Mucosa of stomach (tissue), 1 donor: ENCODE results near the gene MIA.

Experiments used
- H3K27me3 ChIP-seq: one replicate; pipeline ENCODE4 v1.7.0; 2013; ENCODE audit warnings: mild to moderate bottlenecking, low read length; ENCODE audit not compliant: control insufficient read depth, insufficient read depth
- H3K36me3 ChIP-seq: one replicate; pipeline ENCODE4 v1.7.0; 2013; ENCODE audit warnings: low read length; ENCODE audit not compliant: control insufficient read depth, insufficient read depth
- H3K4me1 ChIP-seq: one replicate; pipeline ENCODE4 v1.7.0; 2013; ENCODE audit warnings: mild to moderate bottlenecking, low read length; ENCODE audit not compliant: control insufficient read depth, insufficient read depth
- H3K4me3 ChIP-seq: one replicate; pipeline ENCODE4 v1.7.0; 2013; ENCODE audit warnings: low read length
- H3K9ac ChIP-seq: one replicate; pipeline ENCODE4 v1.7.0; 2013; ENCODE audit warnings: mild to moderate bottlenecking, low read length, moderate library complexity
- H3K9me3 ChIP-seq: one replicate; pipeline ENCODE4 v1.7.0; 2013; ENCODE audit warnings: mild to moderate bottlenecking, low read length, moderate library complexity; ENCODE audit not compliant: control insufficient read depth
- donor health status: Pancreatic carcinoma.

MIA gene

DNA sequence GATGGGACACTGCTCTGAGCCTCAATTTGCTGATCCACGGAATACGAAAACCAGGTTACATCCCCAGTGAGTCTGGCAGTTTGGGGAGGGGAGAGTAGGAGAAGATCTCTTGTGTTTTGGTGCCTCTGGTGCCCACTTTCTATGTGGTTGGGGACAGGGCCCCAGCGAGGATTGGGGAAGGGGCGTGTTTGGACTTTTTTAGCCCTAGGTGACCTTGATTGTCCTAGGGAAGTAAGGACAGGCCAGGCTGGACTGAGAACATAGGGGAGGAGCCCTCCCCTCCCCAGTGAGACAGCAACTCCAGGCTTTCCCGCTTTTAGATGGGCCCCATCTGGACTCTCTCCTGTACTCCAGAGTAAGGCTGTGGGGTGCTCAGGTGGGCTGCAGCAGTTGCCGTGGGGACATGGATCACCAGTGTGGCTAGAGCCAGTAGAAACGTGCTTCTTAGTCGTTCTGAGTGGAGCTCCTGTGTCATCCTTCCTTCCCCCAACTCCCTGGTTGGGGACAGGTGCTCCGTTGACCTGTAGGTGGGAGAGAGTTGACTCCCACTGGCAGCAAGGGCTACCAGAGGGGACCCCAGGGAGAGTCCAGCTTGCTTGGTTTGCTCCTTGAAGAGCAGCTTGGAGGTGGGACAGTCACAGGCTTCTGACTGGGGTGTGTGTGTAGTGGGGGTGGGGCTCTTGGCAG is 28.0 kb downstream of the MIA start:
- no peaks in the 10 kb centered on the region for H3K27me3 ChIP-seq
- H3K4me3 ChIP-seq: peak overlapping the region; percentile 3
- peaks cover 14% of the 10 kb centered on the region for H3K36me3 ChIP-seq
- H3K9me3 ChIP-seq: no peaks in the 10 kb centered on the region
- H3K4me1 ChIP-seq: peaks cover 75% of the 10 kb centered on the region
- H3K9ac ChIP-seq: peak overlapping the region; percentile 42

GRCh38 chr19:40803857-40804782 is 28.8 kb downstream of the MIA start:
- H3K27me3 ChIP-seq: no peaks in the 10 kb centered on the region
- H3K4me1 ChIP-seq: peaks cover 75% of the 10 kb centered on the region
- H3K4me3 ChIP-seq: no peak overlapping the region
- no peaks in the 10 kb centered on the region for H3K9me3 ChIP-seq
- H3K36me3 ChIP-seq: peaks cover 16% of the 10 kb centered on the region
- peak overlapping the region; percentile 18 for H3K9ac ChIP-seq

- Histone ChIP-seq H3K27me3 (no peaks in the 10 kb centered on the region), H3K36me3 (peaks cover 16% of the 10 kb centered on the region), H3K9me3 (no peaks in the 10 kb centered on the region), H3K9ac (peak overlapping the region; percentile 36), H3K4me1 (peaks cover 75% of the 10 kb centered on the region), H3K4me3 (no peak overlapping the region)
Measured at GRCh38 chr19:40804783-40805242, 29.5 kb downstream of the MIA start.

GRCh38 chr19:40805258-40805868 is 30.0 kb downstream of the MIA start:
- H3K4me3 ChIP-seq: no peak overlapping the region
- peaks cover 74% of the 10 kb centered on the region for H3K4me1 ChIP-seq
- H3K9me3 ChIP-seq: no peaks in the 10 kb centered on the region
- no peaks in the 10 kb centered on the region for H3K27me3 ChIP-seq
- peaks cover 16% of the 10 kb centered on the region for H3K36me3 ChIP-seq
- peak overlapping the region; percentile 36 for H3K9ac ChIP-seq

GRCh38 chr19:40806423-40807146 is 31.3 kb downstream of the MIA start:
- peaks cover 16% of the 10 kb centered on the region for H3K36me3 ChIP-seq
- H3K4me3 ChIP-seq: no peak overlapping the region

GRCh38 chr19:40807147-40808020 is 32.1 kb downstream of the MIA start:
- H3K27me3 ChIP-seq: peaks cover 4% of the 10 kb centered on the region
- no peak overlapping the region for H3K4me3 ChIP-seq
- H3K4me1 ChIP-seq: peaks cover 62% of the 10 kb centered on the region
- H3K9ac ChIP-seq: no peak overlapping the region
- peaks cover 16% of the 10 kb centered on the region for H3K36me3 ChIP-seq
- H3K9me3 ChIP-seq: no peaks in the 10 kb centered on the region

More at GRCh38 chr19:40806423-40807146, 31.3 kb downstream of the MIA start:
- Histone ChIP-seq H3K4me1 (peaks cover 68% of the 10 kb centered on the region), H3K27me3 (no peaks in the 10 kb centered on the region), H3K9me3 (no peaks in the 10 kb centered on the region), H3K9ac (peak overlapping the region; percentile 7)

DNA sequence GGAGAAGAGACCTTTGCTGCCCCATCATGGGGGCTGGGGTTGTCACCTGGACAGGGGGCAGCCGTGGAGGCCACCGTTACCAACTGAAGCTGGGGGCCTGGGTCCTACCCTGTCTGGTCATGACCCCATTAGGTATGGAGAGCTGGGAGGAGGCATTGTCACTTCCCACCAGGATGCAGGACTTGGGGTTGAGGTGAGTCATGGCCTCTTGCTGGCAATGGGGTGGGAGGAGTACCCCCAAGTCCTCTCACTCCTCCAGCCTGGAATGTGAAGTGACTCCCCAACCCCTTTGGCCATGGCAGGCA is 32.7 kb downstream of the MIA start:
- H3K9me3 ChIP-seq: no peaks in the 10 kb centered on the region
- H3K4me3 ChIP-seq: no peak overlapping the region
- no peak overlapping the region for H3K9ac ChIP-seq
- peaks cover 4% of the 10 kb centered on the region for H3K27me3 ChIP-seq
- H3K4me1 ChIP-seq: peaks cover 56% of the 10 kb centered on the region
- H3K36me3 ChIP-seq: peaks cover 16% of the 10 kb centered on the region

DNA sequence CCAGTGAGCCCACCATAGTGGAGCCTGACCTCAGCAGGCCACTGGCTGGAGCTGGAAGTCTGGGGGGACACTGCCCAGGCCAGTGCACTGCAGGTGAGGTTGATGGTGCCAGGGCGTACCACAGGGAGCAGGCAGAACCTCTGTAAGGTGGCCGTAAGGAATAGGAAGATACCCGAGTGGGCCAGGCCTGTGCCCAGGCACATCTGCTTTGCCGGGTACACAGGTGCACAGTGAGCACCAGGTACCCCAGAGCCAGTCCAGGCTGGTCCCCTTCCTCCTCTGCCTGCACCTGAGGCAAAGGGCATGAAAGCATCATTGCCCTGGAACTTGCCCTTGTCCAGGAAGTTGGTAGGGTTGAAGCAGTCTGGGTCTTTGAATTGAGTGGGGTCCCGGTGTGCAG is 33.2 kb downstream of the MIA start:
- peaks cover 4% of the 10 kb centered on the region for H3K27me3 ChIP-seq
- no peak overlapping the region for H3K4me3 ChIP-seq
- peaks cover 51% of the 10 kb centered on the region for H3K4me1 ChIP-seq
- no peak overlapping the region for H3K9ac ChIP-seq
- peaks cover 16% of the 10 kb centered on the region for H3K36me3 ChIP-seq
- no peaks in the 10 kb centered on the region for H3K9me3 ChIP-seq

GRCh38 chr19:40809358-40810086 is 34.2 kb downstream of the MIA start:
- H3K4me3 ChIP-seq: no peak overlapping the region
- H3K4me1 ChIP-seq: peaks cover 41% of the 10 kb centered on the region
- H3K27me3 ChIP-seq: peaks cover 4% of the 10 kb centered on the region
- peaks cover 16% of the 10 kb centered on the region for H3K36me3 ChIP-seq
- no peaks in the 10 kb centered on the region for H3K9me3 ChIP-seq
- H3K9ac ChIP-seq: no peak overlapping the region

DNA sequence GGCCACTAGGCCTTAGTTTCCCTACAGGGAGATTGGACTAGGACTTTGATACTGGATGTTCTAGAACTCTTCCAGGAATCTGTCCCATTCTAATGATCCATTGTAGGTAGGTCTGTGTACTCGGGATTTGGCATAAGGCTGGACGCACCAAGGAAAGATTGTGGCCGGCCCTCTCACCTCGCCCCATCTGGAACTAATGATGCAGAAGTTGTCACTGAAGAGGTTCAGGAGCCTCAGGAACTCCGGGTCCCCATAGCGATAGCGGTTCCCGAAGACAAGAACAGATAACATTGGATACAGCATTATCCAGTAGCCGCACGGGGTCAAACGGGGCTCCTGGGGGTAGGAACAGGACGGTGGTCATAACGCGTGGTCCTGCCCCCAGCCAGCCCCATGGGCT is 34.8 kb downstream of the MIA start:
- Histone ChIP-seq H3K4me1 (peaks cover 34% of the 10 kb centered on the region), H3K27me3 (peaks cover 4% of the 10 kb centered on the region), H3K36me3 (peaks cover 16% of the 10 kb centered on the region), H3K4me3 (no peak overlapping the region), H3K9me3 (no peaks in the 10 kb centered on the region), H3K9ac (peak overlapping the region; percentile 22)
